BLaER1 treated with 17β-estradiol and CSF1 and Interleukin-3, amounts not matched to agents 10 nM and 100 nM (cell line): Measurements from ENCODE around the gene PCDH15.

Experiments used
- H3K27ac ChIP-seq, 11 experiments: shearing (Covaris generic); formaldehyde crosslinking; 2 replicates each; pipeline ENCODE4 v1.8.1; 2022
- H3K27me3 ChIP-seq, 11 experiments: shearing (Covaris generic); formaldehyde crosslinking; 2 replicates each; pipeline ENCODE4 v1.8.1; 2022
- H3K36me3 ChIP-seq, 11 experiments: shearing (Covaris generic); formaldehyde crosslinking; 2 replicates each; pipeline ENCODE4 v1.8.1; 2022
- H3K4me1 ChIP-seq, 10 experiments: shearing (Covaris generic); formaldehyde crosslinking; 2 replicates each; pipeline ENCODE4 v1.8.1; 2022
- H3K4me2 ChIP-seq, 11 experiments: shearing (Covaris generic); formaldehyde crosslinking; 2 replicates each; pipeline ENCODE4 v1.8.1; 2022
- H3K4me3 ChIP-seq, 10 experiments: shearing (Covaris generic); formaldehyde crosslinking; 2 replicates each; pipeline ENCODE4 v1.8.1; 2022
- H3K9ac ChIP-seq, 11 experiments: shearing (Covaris generic); formaldehyde crosslinking; 2 replicates each; pipeline ENCODE4 v1.8.1; 2022
- H3K9me3 ChIP-seq, 11 experiments: shearing (Covaris generic); formaldehyde crosslinking; replicated peaks in 1 of 11; 2 replicates each; pipeline ENCODE4 v1.8.1; 2022
- H4K20me1 ChIP-seq, 11 experiments: shearing (Covaris generic); formaldehyde crosslinking; 2 replicates each; pipeline ENCODE4 v1.8.1; 2022
- Cebpa-rat ChIP-seq, 11 experiments: shearing (Covaris generic); IDR thresholded peaks; 2 replicates each; pipeline ENCODE4 v1.8.1; 2022

Gene PCDH15

DNA sequence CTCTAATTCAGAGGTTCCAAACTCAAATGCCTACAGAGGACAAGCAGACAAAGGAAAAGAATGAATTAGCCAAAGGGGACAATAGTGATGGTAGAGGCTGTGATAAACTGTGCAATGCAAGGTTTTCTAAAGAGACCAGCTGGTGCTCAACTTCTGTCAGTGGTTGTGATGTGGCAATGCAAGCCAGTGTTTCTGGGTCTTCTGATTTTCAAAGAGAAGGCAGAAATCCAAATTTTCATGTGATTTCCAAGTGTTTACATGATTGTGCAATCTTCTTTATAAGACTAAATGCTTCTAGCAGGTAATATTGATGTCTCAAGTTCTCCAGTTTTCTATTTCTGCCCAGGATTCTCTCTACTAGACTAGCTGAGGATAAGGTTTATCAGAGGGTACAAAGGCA, 135.9 kb downstream of the PCDH15 start:
- Histone ChIP-seq H3K4me2 (no peak overlapping the region), H4K20me1 (no peaks in the 10 kb centered on the region), H3K9me3 (no peaks in the 10 kb centered on the region), H3K9ac (no peak overlapping the region), H3K27me3 (no peaks in the 10 kb centered on the region), H3K4me1 (no peaks in the 10 kb centered on the region), H3K36me3 (no peaks in the 10 kb centered on the region), H3K4me3 (no peak overlapping the region), H3K27ac (no peak overlapping the region)
- TF ChIP-seq Cebpa-rat (IDR thresholded peaks at IDR 0.05), result peak in 3 of 11 experiments; percentile 39 to 74 (median 55); a peak in 5 of 22 replicates

DNA sequence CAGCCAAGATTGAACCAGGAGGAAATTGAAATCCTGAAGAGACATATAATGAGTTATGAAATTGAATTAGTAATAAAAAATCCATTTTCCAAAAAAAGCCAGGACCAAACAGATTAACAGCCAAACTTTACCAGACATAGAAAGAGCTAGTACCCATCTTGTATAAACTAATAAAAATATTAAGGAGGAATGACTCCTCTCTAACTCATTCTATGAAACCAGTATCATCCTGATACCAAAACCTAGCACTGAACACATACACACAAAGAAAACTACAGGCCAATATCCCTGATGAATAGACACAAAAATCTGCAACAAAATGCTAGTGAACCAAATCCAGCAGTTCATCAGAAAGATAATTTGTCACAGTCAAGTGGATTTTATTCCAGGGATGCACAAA, 140.6 kb downstream of the PCDH15 start:
- no peaks in the 10 kb centered on the region for H3K36me3 ChIP-seq
- no peaks in the 10 kb centered on the region for H3K4me1 ChIP-seq
- H3K4me2 ChIP-seq, result no peak overlapping the region
- H3K27ac ChIP-seq, result no peak overlapping the region
- H3K9ac ChIP-seq, result no peak overlapping the region
- no peak overlapping the region for H3K4me3 ChIP-seq
- H3K27me3 ChIP-seq, result no peaks in the 10 kb centered on the region
- no peaks in the 10 kb centered on the region for H4K20me1 ChIP-seq
- peaks cover 0 to 11% (median 0%) of the 10 kb centered on the region in 11 experiments; a peak in 2 of 22 replicates for H3K9me3 ChIP-seq
- no peak for TF ChIP-seq Cebpa-rat (IDR thresholded peaks at IDR 0.05)

DNA sequence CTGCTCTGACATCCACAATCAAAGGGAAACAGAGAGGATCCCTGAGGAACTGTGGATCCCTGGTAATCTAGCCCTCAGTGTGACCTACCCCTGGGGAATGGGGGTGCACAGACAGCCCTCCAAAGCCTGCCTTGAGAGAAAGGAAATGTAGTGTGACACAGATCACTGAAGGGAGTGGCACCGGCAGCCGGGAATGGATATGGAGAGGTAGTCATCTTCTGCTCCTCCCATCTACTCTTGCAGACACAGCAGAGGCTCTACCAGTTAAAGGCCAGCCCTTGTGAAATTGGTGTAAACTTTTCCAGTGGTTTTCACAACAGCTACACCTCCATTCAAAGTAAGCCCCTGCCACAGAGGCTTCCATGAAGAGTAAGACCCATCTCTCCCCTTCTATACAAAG, 144.4 kb downstream of the PCDH15 start:
- H3K27me3 ChIP-seq, result no peaks in the 10 kb centered on the region
- peaks cover 0 to 16% (median 0%) of the 10 kb centered on the region in 11 experiments; a peak in 2 of 22 replicates for H3K9me3 ChIP-seq
- no peak overlapping the region for H3K4me3 ChIP-seq
- no peak overlapping the region for H3K27ac ChIP-seq
- H3K36me3 ChIP-seq, result no peaks in the 10 kb centered on the region
- H3K4me2 ChIP-seq, result no peak overlapping the region
- peaks cover 0 to 19% (median 0%) of the 10 kb centered on the region in 10 experiments; a peak in 6 of 20 replicates for H3K4me1 ChIP-seq
- H4K20me1 ChIP-seq, result no peaks in the 10 kb centered on the region
- H3K9ac ChIP-seq, result no peak overlapping the region
- no peak for TF ChIP-seq Cebpa-rat (IDR thresholded peaks at IDR 0.05)

DNA sequence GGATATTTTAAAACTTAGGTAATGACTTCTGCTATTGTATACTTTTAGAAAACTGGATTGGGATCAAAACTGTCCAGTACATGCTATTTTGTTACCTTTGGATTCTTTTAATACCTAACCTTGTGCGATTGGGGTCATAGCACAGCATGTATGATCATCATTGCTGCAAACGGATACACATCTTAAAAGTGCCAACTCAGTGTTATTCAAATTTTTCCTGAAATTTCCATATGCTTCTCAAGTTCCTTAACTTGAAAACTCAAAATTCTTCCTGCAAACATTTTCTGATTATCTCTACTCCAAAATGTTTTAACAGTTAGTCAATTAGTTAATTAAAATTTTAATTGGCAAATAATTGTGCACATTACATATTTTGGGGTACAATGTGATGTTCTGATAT, 147.5 kb downstream of the PCDH15 start:
- Histone ChIP-seq H3K9me3 (peaks cover 0 to 12% (median 0%) of the 10 kb centered on the region in 11 experiments; a peak in 2 of 22 replicates), H4K20me1 (no peaks in the 10 kb centered on the region), H3K27ac (0 out of 22 replicates have a peak overlapping the region, but pooled peaks of 2 of the 11 experiments have one; percentile 6 to 60), H3K27me3 (no peaks in the 10 kb centered on the region), H3K4me1 (peaks cover 0 to 41% (median 0%) of the 10 kb centered on the region in 10 experiments; a peak in 6 of 20 replicates), H3K9ac (no peak overlapping the region), H3K36me3 (no peaks in the 10 kb centered on the region), H3K4me3 (no peak overlapping the region), H3K4me2 (peak overlapping the region in 4 of 11 experiments; percentile 22 to 62 (median 49); a peak in 5 of 22 replicates)
- no peak for TF ChIP-seq Cebpa-rat (IDR thresholded peaks at IDR 0.05)

- Histone ChIP-seq H3K9ac (no peak overlapping the region), H3K4me1 (peaks cover 0 to 41% (median 0%) of the 10 kb centered on the region in 10 experiments; a peak in 6 of 20 replicates), H3K9me3 (peaks cover 0 to 5% (median 0%) of the 10 kb centered on the region in 11 experiments; a peak in 1 of 22 replicates), H3K36me3 (no peaks in the 10 kb centered on the region), H3K27ac (peak overlapping the region in 2 of 11 experiments; percentile 26 to 39; a peak in 3 of 22 replicates), H3K27me3 (no peaks in the 10 kb centered on the region), H3K4me2 (peak overlapping the region in 4 of 11 experiments; percentile 4 to 36 (median 16); a peak in 4 of 22 replicates), H3K4me3 (no peak overlapping the region), H4K20me1 (no peaks in the 10 kb centered on the region)
- no peak for TF ChIP-seq Cebpa-rat (IDR thresholded peaks at IDR 0.05)
Observed at GRCh38 chr10:54650547-54650946, 150.5 kb downstream of the PCDH15 start.

GRCh38 chr10:54622017-54622416, 179.0 kb downstream of the PCDH15 start:
- Histone ChIP-seq H3K4me2 (peak overlapping the region in 4 of 11 experiments; percentile 15 to 58 (median 54); a peak in 5 of 22 replicates), H3K27ac (peak overlapping the region in 1 of 11 experiments; percentile 16; a peak in 1 of 22 replicates), H3K27me3 (no peaks in the 10 kb centered on the region), H3K4me1 (peaks cover 0 to 11% (median 0%) of the 10 kb centered on the region in 10 experiments; a peak in 1 of 20 replicates), H3K9ac (peak overlapping the region in 1 of 11 experiments; percentile 30; a peak in 1 of 22 replicates), H3K9me3 (peaks cover 0 to 25% (median 4%) of the 10 kb centered on the region in 11 experiments; a peak in 7 of 22 replicates), H3K4me3 (peak overlapping the region in 3 of 10 experiments; percentile 9 to 41 (median 31); a peak in 4 of 20 replicates), H3K36me3 (no peaks in the 10 kb centered on the region), H4K20me1 (no peaks in the 10 kb centered on the region)
- no peak for TF ChIP-seq Cebpa-rat (IDR thresholded peaks at IDR 0.05)

GRCh38 chr10:54620352-54620751, 180.7 kb downstream of the PCDH15 start:
- peaks cover 0 to 14% (median 0%) of the 10 kb centered on the region in 10 experiments; a peak in 4 of 20 replicates for H3K4me1 ChIP-seq
- H3K9me3 ChIP-seq, result peaks cover 0 to 9% (median 0%) of the 10 kb centered on the region in 11 experiments; a peak in 7 of 22 replicates
- no peak overlapping the region for H3K4me3 ChIP-seq
- TF ChIP-seq Cebpa-rat (IDR thresholded peaks at IDR 0.05), result no peak
- no peak overlapping the region for H3K9ac ChIP-seq
- H3K36me3 ChIP-seq, result no peaks in the 10 kb centered on the region
- no peak overlapping the region for H3K27ac ChIP-seq
- no peak overlapping the region for H3K4me2 ChIP-seq
- H3K27me3 ChIP-seq, result no peaks in the 10 kb centered on the region
- no peaks in the 10 kb centered on the region for H4K20me1 ChIP-seq

DNA sequence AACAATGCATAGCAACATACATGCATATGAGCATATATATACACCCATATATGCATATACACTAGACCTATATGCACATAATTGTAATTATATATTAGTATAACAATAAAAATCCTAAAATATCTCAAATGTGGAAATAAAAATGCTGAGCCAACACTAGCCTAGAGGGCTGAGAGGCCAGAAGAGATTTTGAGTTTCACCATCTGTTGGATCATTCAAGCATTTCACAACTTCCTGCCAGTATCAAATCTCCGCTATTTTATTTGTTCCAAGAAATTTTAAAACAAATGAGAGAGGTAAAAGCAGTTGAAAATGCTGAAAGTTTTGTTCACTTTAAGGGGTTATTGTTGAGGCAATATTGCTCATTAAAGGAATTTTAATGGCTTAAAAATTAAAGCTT, 187.0 kb downstream of the PCDH15 start:
- peak overlapping the region in 2 of 11 experiments; percentile 9 to 43; a peak in 2 of 22 replicates for H3K9ac ChIP-seq
- H4K20me1 ChIP-seq, result no peaks in the 10 kb centered on the region
- H3K27me3 ChIP-seq, result no peaks in the 10 kb centered on the region
- H3K4me3 ChIP-seq, result peak overlapping the region in 1 of 10 experiments; percentile 28; a peak in 3 of 20 replicates
- H3K36me3 ChIP-seq, result no peaks in the 10 kb centered on the region
- H3K4me1 ChIP-seq, result peaks cover 0 to 41% (median 16%) of the 10 kb centered on the region in 10 experiments; a peak in 14 of 20 replicates
- no peaks in the 10 kb centered on the region for H3K9me3 ChIP-seq
- no peak for TF ChIP-seq Cebpa-rat (IDR thresholded peaks at IDR 0.05)
- peak overlapping the region in 7 of 11 experiments; percentile 6 to 81 (median 65); a peak in 11 of 22 replicates for H3K4me2 ChIP-seq
- H3K27ac ChIP-seq, result peak overlapping the region in 8 of 11 experiments; percentile 37 to 83 (median 60); a peak in 11 of 22 replicates

DNA sequence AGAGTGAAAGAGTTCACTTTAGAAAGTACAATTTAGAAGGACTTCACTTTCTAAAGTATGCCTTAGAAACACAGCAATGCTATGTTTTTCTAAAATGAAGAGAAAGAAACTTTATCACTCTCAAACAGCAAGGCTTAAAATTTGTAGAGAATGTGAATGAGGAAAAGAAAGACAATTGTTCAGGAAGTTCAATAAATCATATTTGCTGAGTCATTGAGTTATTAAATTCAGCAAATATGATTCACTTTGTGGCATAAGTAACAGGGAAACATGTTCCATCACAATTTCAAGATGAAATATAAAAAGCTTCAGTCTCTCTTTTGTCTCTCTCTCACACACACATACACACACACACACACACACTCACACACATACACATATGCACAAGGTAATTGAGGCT, 187.9 kb downstream of the PCDH15 start:
- Histone ChIP-seq H3K9me3 (no peaks in the 10 kb centered on the region), H3K36me3 (no peaks in the 10 kb centered on the region), H3K4me3 (no peak overlapping the region), H3K4me1 (peaks cover 0 to 41% (median 16%) of the 10 kb centered on the region in 10 experiments; a peak in 14 of 20 replicates), H3K27ac (peak overlapping the region in 10 of 11 experiments; percentile 12 to 83 (median 52); a peak in 17 of 22 replicates), H3K4me2 (peak overlapping the region in 7 of 11 experiments; percentile 23 to 81 (median 65); a peak in 13 of 22 replicates), H4K20me1 (no peaks in the 10 kb centered on the region), H3K9ac (peak overlapping the region in 2 of 11 experiments; percentile 52 to 55; a peak in 4 of 22 replicates), H3K27me3 (no peaks in the 10 kb centered on the region)
- no peak for TF ChIP-seq Cebpa-rat (IDR thresholded peaks at IDR 0.05)
